Embryonic facial prominence (tissue), 1 donor: ENCODE measurements around the gene ARMC12.
"Not testable (repeated sequence)": the region's sequence is repeated elsewhere in the genome, so short reads cannot be mapped to it uniquely, and the experiment has no call there.

Experiments used
- DNase-seq: peaks from one replicate; pipeline ENCODE4 v3.0.0-alpha.2; 2016; ENCODE audit errors: extremely low spot score

Gene ARMC12

GRCh38 chr6:35736982-35737412, at the start of gene ARMC12:
Gene ARMC12 (plus strand): TSS chr6:35737032. CDS start chr6:35737109, 77 bp downstream.
- DNase-seq: no peak

GRCh38 chr6:35687658-35688604, 48.9 kb upstream of the ARMC12 start:
- peak; percentile 12 for DNase-seq

- DNase-seq: peak; percentile 54
Observed at GRCh38 chr6:35688605-35689322, 48.1 kb upstream of the ARMC12 start, which contains the start of gene FKBP5. Gene FKBP5 (minus strand): TSS chr6:35688915. CDS start chr6:35642824, 46,091 bp downstream.

GRCh38 chr6:35690006-35690405, 46.8 kb upstream of the ARMC12 start:
- not testable (repeated sequence) for DNase-seq

GRCh38 chr6:35690484-35690883, 46.3 kb upstream of the ARMC12 start:
- DNase-seq: no peak

GRCh38 chr6:35691027-35691824, 45.6 kb upstream of the ARMC12 start:
- DNase-seq: no peak

GRCh38 chr6:35694462-35694861, 42.4 kb upstream of the ARMC12 start:
- DNase-seq: no peak

GRCh38 chr6:35698430-35698829, 38.4 kb upstream of the ARMC12 start:
- DNase-seq: not testable (repeated sequence)

GRCh38 chr6:35698858-35699257, 38.0 kb upstream of the ARMC12 start:
- no peak for DNase-seq

GRCh38 chr6:35703554-35703953, 33.3 kb upstream of the ARMC12 start:
- DNase-seq: no peak

- no peak for DNase-seq
Observed at GRCh38 chr6:35706468-35706867, 30.4 kb upstream of the ARMC12 start.

GRCh38 chr6:35707714-35708407, 29.0 kb upstream of the ARMC12 start:
- DNase-seq: no peak

- DNase-seq: no peak
Observed at GRCh38 chr6:35708585-35708984, 28.2 kb upstream of the ARMC12 start.

- DNase-seq: no peak
Observed at GRCh38 chr6:35710241-35710847, 26.5 kb upstream of the ARMC12 start.

GRCh38 chr6:35711731-35712130, 25.1 kb upstream of the ARMC12 start:
- no peak for DNase-seq

- DNase-seq: no peak
Observed at GRCh38 chr6:35713006-35713767, 23.6 kb upstream of the ARMC12 start.

- DNase-seq: no peak
Observed at GRCh38 chr6:35716798-35717197, 20.0 kb upstream of the ARMC12 start.

GRCh38 chr6:35717449-35718374, 19.1 kb upstream of the ARMC12 start:
- DNase-seq: no peak

- DNase-seq: no peak
Observed at GRCh38 chr6:35718375-35718736, 18.5 kb upstream of the ARMC12 start.
